GM19395 (cell line): ENCODE data around the gene KLHL40.

Experiments
- ATAC-seq: cut with Tn5 transposase; IDR thresholded peaks from one replicate; pipeline ENCODE4 v1.9.1; 2021; ENCODE audit warnings: mild to moderate bottlenecking, moderate library complexity; ENCODE audit not compliant: unreplicated experiment

Gene KLHL40

GRCh38 chr3:42735615-42736014, 50.3 kb downstream of the KLHL40 start:
- ATAC-seq = no peak

GRCh38 chr3:42736081-42736480, 50.7 kb downstream of the KLHL40 start:
- no peak for ATAC-seq

GRCh38 chr3:42736531-42736930, 51.2 kb downstream of the KLHL40 start:
- ATAC-seq = no peak

GRCh38 chr3:42739401-42740158, 54.2 kb downstream of the KLHL40 start:
- ATAC-seq = no peak

- no peak for ATAC-seq
Measured at GRCh38 chr3:42741796-42742195, 56.5 kb downstream of the KLHL40 start.
